HEK293 (cell line): ENCODE results near the gene ANKRD28.
A peak's percentile ranks its signal among the peaks of the same experiment; 100 is the strongest.

Experiments
- GLIS1 ChIP-seq: fragments of 450-650 bp; formaldehyde crosslinking; IDR thresholded peaks from 2 replicates; pipeline ENCODE4 v1.5.1; 2016; ENCODE audit warnings: missing biosample characterization, missing genetic modification characterization
- KLF7 ChIP-seq: fragments of 450-650 bp; formaldehyde crosslinking; IDR thresholded peaks from 2 replicates; pipeline ENCODE4 v1.5.1; 2016; ENCODE audit warnings: missing biosample characterization, missing genetic modification characterization, borderline replicate concordance
- SP7 ChIP-seq: fragments of 450-650 bp; formaldehyde crosslinking; IDR thresholded peaks from 2 replicates; pipeline ENCODE4 v1.5.1; 2016; ENCODE audit warnings: missing biosample characterization, missing genetic modification characterization
- TCF7L2 ChIP-seq: IDR thresholded peaks from 2 replicates; pipeline ENCODE4 v1.6.1; 2011; ENCODE audit warnings: low read depth, mild to moderate bottlenecking, inconsistent platforms, low read length, moderate library complexity, borderline replicate concordance
- ZNF157 ChIP-seq: fragments of 450-650 bp; formaldehyde crosslinking; IDR thresholded peaks from 2 replicates; pipeline ENCODE4 v1.5.1; 2016; ENCODE audit warnings: missing biosample characterization, missing genetic modification characterization
- ZNF184 ChIP-seq: fragments of 450-650 bp; IDR thresholded peaks from 2 replicates; pipeline ENCODE4 v1.5.1; 2018; ENCODE audit warnings: missing biosample characterization, mild to moderate bottlenecking, missing genetic modification characterization
- ZNF223 ChIP-seq: fragments of 450-650 bp; formaldehyde crosslinking; IDR thresholded peaks from 2 replicates; pipeline ENCODE4 v1.5.1; 2016; ENCODE audit warnings: missing biosample characterization, missing genetic modification characterization
- ZNF302 ChIP-seq: fragments of 450-650 bp; formaldehyde crosslinking; IDR thresholded peaks from 2 replicates; pipeline ENCODE4 v1.5.1; 2016; ENCODE audit warnings: missing biosample characterization, missing genetic modification characterization, low read depth
- ZNF366 ChIP-seq: fragments of 450-650 bp; formaldehyde crosslinking; conservative IDR thresholded peaks from 2 replicates; pipeline ENCODE4 v1.5.1; 2016; ENCODE audit warnings: missing biosample characterization, missing genetic modification characterization
- ZNF37A ChIP-seq: fragments of 450-650 bp; IDR thresholded peaks from 2 replicates; pipeline ENCODE4 v1.5.1; 2018; ENCODE audit warnings: missing biosample characterization, missing genetic modification characterization
- ZNF621 ChIP-seq: fragments of 450-650 bp; formaldehyde crosslinking; IDR thresholded peaks from 2 replicates; pipeline ENCODE4 v1.5.1; 2017; ENCODE audit warnings: missing biosample characterization, missing genetic modification characterization
- TF ChIP-seq, protein P1 (sequence below): fragments of 450-650 bp; formaldehyde crosslinking; IDR thresholded peaks from 2 replicates; pipeline ENCODE4 v1.5.1; 2016; ENCODE audit warnings: missing biosample characterization, missing genetic modification characterization
- TF ChIP-seq, protein P2 (sequence below): fragments of 450-650 bp; formaldehyde crosslinking; IDR thresholded peaks from 2 replicates; pipeline ENCODE4; 2016; ENCODE audit warnings: missing biosample characterization, missing genetic modification characterization
- TF ChIP-seq, protein P3 (sequence below): fragments of 450-650 bp; formaldehyde crosslinking; IDR thresholded peaks from 2 replicates; pipeline ENCODE4 v1.5.1; 2016; ENCODE audit warnings: missing biosample characterization, missing genetic modification characterization, low read depth
- TF ChIP-seq, protein P4 (sequence below): fragments of 450-650 bp; formaldehyde crosslinking; IDR thresholded peaks from 2 replicates; pipeline ENCODE4 v1.5.1; 2017; ENCODE audit warnings: missing biosample characterization, missing genetic modification characterization
- TF ChIP-seq, protein P5 (sequence below): fragments of 450-650 bp; formaldehyde crosslinking; conservative IDR thresholded peaks from 2 replicates; pipeline ENCODE4 v1.5.1; 2016; ENCODE audit warnings: low read depth, missing biosample characterization, missing genetic modification characterization
- TF ChIP-seq, protein P6 (sequence below): fragments of 450-650 bp; formaldehyde crosslinking; IDR thresholded peaks from 2 replicates; pipeline ENCODE4 v1.5.1; 2016; ENCODE audit warnings: missing biosample characterization, missing genetic modification characterization
- TF ChIP-seq, protein P7 (sequence below): fragments of 450-650 bp; formaldehyde crosslinking; IDR thresholded peaks from 2 replicates; pipeline ENCODE4 v1.5.1; 2017; ENCODE audit warnings: missing biosample characterization, missing genetic modification characterization
- TF ChIP-seq, protein P8 (sequence below): fragments of 450-650 bp; formaldehyde crosslinking; IDR thresholded peaks from 2 replicates; pipeline ENCODE4 v1.5.1; 2016; ENCODE audit warnings: missing biosample characterization, missing genetic modification characterization, borderline replicate concordance
- TF ChIP-seq, protein P9 (sequence below): fragments of 450-650 bp; formaldehyde crosslinking; IDR thresholded peaks from 2 replicates; pipeline ENCODE4 v1.5.1; 2017; ENCODE audit warnings: missing biosample characterization, missing genetic modification characterization

Gene ANKRD28

DNA sequence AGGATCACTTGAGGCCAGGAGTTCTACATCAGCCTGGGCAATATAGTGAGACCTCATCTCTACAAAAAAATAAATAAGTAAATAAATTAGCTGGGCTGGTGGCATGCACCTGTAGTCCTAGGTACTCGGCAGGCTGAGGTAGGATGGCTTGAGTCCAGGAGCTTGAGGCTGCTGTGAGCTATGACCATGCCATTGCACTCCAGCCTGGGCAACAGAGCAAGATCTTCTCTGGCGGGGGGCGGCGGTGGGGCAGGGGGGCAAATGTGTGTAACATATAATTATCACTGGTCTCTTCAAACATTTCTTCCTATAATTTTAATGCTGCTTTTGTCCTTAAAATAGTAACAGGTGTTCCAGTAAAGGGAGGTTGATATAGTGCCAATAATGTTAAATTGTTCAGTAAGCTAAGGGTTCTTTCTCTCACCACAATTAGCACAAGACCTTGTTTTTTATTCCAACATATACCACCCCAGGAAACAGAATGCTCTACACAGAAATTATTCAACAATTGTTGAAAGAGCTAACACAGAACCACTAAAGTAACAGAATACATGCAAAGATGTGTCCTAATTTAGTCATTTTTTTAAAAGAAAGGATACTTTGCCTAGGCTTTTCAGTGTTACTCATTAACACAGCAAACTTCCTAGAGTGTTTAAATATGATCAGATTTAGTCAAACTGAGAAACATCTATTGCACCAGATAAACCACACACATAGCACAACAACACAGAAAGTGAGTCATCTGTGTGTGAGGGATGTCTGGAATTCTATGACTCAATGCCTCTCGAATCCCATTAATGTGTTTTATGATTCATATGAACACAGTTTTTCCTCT, 29.1 kb downstream of the ANKRD28 start (continued):
- TF ChIP-seq, protein P1, sequence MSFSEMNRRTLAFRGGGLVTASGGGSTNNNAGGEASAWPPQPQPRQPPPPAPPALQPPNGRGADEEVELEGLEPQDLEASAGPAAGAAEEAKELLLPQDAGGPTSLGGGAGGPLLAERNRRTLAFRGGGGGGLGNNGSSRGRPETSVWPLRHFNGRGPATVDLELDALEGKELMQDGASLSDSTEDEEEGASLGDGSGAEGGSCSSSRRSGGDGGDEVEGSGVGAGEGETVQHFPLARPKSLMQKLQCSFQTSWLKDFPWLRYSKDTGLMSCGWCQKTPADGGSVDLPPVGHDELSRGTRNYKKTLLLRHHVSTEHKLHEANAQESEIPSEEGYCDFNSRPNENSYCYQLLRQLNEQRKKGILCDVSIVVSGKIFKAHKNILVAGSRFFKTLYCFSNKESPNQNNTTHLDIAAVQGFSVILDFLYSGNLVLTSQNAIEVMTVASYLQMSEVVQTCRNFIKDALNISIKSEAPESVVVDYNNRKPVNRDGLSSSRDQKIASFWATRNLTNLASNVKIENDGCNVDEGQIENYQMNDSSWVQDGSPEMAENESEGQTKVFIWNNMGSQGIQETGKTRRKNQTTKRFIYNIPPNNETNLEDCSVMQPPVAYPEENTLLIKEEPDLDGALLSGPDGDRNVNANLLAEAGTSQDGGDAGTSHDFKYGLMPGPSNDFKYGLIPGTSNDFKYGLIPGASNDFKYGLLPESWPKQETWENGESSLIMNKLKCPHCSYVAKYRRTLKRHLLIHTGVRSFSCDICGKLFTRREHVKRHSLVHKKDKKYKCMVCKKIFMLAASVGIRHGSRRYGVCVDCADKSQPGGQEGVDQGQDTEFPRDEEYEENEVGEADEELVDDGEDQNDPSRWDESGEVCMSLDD (tag by site-specific recombination), result no peak
- TF ChIP-seq, protein P2, sequence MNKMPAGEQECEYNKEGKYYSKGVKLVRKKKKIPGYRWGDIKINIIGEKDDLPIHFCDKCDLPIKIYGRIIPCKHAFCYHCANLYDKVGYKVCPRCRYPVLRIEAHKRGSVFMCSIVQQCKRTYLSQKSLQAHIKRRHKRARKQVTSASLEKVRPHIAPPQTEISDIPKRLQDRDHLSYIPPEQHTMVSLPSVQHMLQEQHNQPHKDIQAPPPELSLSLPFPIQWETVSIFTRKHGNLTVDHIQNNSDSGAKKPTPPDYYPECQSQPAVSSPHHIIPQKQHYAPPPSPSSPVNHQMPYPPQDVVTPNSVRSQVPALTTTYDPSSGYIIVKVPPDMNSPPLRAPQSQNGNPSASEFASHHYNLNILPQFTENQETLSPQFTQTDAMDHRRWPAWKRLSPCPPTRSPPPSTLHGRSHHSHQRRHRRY (tag by site-specific recombination), result no peak
- TF ChIP-seq, protein P3, sequence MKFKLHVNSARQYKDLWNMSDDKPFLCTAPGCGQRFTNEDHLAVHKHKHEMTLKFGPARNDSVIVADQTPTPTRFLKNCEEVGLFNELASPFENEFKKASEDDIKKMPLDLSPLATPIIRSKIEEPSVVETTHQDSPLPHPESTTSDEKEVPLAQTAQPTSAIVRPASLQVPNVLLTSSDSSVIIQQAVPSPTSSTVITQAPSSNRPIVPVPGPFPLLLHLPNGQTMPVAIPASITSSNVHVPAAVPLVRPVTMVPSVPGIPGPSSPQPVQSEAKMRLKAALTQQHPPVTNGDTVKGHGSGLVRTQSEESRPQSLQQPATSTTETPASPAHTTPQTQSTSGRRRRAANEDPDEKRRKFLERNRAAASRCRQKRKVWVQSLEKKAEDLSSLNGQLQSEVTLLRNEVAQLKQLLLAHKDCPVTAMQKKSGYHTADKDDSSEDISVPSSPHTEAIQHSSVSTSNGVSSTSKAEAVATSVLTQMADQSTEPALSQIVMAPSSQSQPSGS (tag by site-specific recombination), result 0 out of 2 replicates have a peak, but pooled peaks have one; percentile 10
- TF ChIP-seq, protein P4, sequence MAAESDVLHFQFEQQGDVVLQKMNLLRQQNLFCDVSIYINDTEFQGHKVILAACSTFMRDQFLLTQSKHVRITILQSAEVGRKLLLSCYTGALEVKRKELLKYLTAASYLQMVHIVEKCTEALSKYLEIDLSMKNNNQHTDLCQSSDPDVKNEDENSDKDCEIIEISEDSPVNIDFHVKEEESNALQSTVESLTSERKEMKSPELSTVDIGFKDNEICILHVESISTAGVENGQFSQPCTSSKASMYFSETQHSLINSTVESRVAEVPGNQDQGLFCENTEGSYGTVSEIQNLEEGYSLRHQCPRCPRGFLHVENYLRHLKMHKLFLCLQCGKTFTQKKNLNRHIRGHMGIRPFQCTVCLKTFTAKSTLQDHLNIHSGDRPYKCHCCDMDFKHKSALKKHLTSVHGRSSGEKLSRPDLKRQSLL (tag by site-specific recombination), result no peak
- TF ChIP-seq, protein P5, sequence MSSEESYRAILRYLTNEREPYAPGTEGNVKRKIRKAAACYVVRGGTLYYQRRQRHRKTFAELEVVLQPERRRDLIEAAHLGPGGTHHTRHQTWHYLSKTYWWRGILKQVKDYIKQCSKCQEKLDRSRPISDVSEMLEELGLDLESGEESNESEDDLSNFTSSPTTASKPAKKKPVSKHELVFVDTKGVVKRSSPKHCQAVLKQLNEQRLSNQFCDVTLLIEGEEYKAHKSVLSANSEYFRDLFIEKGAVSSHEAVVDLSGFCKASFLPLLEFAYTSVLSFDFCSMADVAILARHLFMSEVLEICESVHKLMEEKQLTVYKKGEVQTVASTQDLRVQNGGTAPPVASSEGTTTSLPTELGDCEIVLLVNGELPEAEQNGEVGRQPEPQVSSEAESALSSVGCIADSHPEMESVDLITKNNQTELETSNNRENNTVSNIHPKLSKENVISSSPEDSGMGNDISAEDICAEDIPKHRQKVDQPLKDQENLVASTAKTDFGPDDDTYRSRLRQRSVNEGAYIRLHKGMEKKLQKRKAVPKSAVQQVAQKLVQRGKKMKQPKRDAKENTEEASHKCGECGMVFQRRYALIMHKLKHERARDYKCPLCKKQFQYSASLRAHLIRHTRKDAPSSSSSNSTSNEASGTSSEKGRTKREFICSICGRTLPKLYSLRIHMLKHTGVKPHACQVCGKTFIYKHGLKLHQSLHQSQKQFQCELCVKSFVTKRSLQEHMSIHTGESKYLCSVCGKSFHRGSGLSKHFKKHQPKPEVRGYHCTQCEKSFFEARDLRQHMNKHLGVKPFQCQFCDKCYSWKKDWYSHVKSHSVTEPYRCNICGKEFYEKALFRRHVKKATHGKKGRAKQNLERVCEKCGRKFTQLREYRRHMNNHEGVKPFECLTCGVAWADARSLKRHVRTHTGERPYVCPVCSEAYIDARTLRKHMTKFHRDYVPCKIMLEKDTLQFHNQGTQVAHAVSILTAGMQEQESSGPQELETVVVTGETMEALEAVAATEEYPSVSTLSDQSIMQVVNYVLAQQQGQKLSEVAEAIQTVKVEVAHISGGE, result no peak
- TF ChIP-seq, protein P6, sequence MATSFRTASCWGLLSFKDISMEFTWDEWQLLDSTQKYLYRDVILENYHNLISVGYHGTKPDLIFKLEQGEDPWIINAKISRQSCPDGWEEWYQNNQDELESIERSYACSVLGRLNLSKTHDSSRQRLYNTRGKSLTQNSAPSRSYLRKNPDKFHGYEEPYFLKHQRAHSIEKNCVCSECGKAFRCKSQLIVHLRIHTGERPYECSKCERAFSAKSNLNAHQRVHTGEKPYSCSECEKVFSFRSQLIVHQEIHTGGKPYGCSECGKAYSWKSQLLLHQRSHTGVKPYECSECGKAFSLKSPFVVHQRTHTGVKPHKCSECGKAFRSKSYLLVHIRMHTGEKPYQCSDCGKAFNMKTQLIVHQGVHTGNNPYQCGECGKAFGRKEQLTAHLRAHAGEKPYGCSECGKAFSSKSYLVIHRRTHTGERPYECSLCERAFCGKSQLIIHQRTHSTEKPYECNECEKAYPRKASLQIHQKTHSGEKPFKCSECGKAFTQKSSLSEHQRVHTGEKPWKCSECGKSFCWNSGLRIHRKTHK, result no peak
- TF ChIP-seq SP7 (tag by site-specific recombination), result peak; percentile 55; the same call in 1 of the 2 replicates
- TF ChIP-seq ZNF223 (tag by site-specific recombination), result no peak
- TF ChIP-seq KLF7 (tag by site-specific recombination), result no peak
- no peak for TF ChIP-seq ZNF621 (tag by site-specific recombination)
- no peak for TF ChIP-seq ZNF157 (tag by site-specific recombination)
- TF ChIP-seq, protein P7, sequence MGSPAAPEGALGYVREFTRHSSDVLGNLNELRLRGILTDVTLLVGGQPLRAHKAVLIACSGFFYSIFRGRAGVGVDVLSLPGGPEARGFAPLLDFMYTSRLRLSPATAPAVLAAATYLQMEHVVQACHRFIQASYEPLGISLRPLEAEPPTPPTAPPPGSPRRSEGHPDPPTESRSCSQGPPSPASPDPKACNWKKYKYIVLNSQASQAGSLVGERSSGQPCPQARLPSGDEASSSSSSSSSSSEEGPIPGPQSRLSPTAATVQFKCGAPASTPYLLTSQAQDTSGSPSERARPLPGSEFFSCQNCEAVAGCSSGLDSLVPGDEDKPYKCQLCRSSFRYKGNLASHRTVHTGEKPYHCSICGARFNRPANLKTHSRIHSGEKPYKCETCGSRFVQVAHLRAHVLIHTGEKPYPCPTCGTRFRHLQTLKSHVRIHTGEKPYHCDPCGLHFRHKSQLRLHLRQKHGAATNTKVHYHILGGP (tag by site-specific recombination), result peak; percentile 19; the same call in 1 of the 2 replicates
- TF ChIP-seq ZNF37A (tag by site-specific recombination), result no peak
- peak; percentile 46; the same call in 1 of the 2 replicates for TF ChIP-seq ZNF184 (tag by site-specific recombination)
- TF ChIP-seq, protein P8, sequence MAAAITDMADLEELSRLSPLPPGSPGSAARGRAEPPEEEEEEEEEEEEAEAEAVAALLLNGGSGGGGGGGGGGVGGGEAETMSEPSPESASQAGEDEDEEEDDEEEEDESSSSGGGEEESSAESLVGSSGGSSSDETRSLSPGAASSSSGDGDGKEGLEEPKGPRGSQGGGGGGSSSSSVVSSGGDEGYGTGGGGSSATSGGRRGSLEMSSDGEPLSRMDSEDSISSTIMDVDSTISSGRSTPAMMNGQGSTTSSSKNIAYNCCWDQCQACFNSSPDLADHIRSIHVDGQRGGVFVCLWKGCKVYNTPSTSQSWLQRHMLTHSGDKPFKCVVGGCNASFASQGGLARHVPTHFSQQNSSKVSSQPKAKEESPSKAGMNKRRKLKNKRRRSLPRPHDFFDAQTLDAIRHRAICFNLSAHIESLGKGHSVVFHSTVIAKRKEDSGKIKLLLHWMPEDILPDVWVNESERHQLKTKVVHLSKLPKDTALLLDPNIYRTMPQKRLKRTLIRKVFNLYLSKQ (tag by site-specific recombination), result no peak
- TF ChIP-seq, protein P9, sequence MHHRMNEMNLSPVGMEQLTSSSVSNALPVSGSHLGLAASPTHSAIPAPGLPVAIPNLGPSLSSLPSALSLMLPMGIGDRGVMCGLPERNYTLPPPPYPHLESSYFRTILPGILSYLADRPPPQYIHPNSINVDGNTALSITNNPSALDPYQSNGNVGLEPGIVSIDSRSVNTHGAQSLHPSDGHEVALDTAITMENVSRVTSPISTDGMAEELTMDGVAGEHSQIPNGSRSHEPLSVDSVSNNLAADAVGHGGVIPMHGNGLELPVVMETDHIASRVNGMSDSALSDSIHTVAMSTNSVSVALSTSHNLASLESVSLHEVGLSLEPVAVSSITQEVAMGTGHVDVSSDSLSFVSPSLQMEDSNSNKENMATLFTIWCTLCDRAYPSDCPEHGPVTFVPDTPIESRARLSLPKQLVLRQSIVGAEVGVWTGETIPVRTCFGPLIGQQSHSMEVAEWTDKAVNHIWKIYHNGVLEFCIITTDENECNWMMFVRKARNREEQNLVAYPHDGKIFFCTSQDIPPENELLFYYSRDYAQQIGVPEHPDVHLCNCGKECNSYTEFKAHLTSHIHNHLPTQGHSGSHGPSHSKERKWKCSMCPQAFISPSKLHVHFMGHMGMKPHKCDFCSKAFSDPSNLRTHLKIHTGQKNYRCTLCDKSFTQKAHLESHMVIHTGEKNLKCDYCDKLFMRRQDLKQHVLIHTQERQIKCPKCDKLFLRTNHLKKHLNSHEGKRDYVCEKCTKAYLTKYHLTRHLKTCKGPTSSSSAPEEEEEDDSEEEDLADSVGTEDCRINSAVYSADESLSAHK (tag by site-specific recombination), result no peak
- TF ChIP-seq GLIS1 (tag by site-specific recombination), result peak; percentile 36; the same call in 1 of the 2 replicates
- no peak for TF ChIP-seq TCF7L2
- peak; percentile 85 for TF ChIP-seq ZNF366 (tag by site-specific recombination)
- TF ChIP-seq ZNF302, result no peak
